DOHH2 (cell line): ENCODE data around the gene NUPR1.
A peak's percentile ranks its signal among the peaks of the same experiment; 100 is the strongest.

ENCODE experiments used
- H3F3A ChIP-seq: fragments of 200-600 bp; sonication (generic), shearing (Covaris generic); 2 replicates; pipeline ENCODE4 v1.6.0; 2016; ENCODE audit warnings: antibody characterized with exemption, mild to moderate bottlenecking; ENCODE audit not compliant: control insufficient read depth, insufficient read depth
- H3K27ac ChIP-seq: fragments of 200-600 bp; sonication (generic); 2 replicates; pipeline ENCODE4 v1.5.1; 2014; ENCODE audit warnings: low read depth, mild to moderate bottlenecking, low read length, moderate library complexity
- H3K27me3 ChIP-seq: fragments of 200-600 bp; sonication (generic); 2 replicates; pipeline ENCODE4 v1.6.1; 2014; ENCODE audit warnings: mild to moderate bottlenecking, low read length, mixed read lengths; ENCODE audit not compliant: control insufficient read depth
- H3K36me3 ChIP-seq: fragments of 200-600 bp; sonication (generic); 2 replicates; pipeline ENCODE4 v1.6.1; 2014; ENCODE audit warnings: mild to moderate bottlenecking, low read length, moderate library complexity, mixed read lengths; ENCODE audit not compliant: control insufficient read depth
- H3K4me1 ChIP-seq: fragments of 200-600 bp; sonication (generic); 2 replicates; pipeline ENCODE4 v1.6.1; 2014; ENCODE audit warnings: mild to moderate bottlenecking, low read length, mixed read lengths; ENCODE audit not compliant: control insufficient read depth
- H3K4me2 ChIP-seq: fragments of 200-600 bp; sonication (generic); 2 replicates; pipeline ENCODE4 v1.6.0; 2014; ENCODE audit warnings: mild to moderate bottlenecking, low read length, moderate library complexity
- H3K4me3 ChIP-seq: fragments of 200-600 bp; sonication (generic); 2 replicates; pipeline ENCODE4 v1.5.1; 2014; ENCODE audit warnings: mild to moderate bottlenecking, low read length, mixed read lengths
- H3K79me2 ChIP-seq: fragments of 200-600 bp; sonication (generic); 2 replicates; pipeline ENCODE4 v1.6.1; 2014; ENCODE audit warnings: mild to moderate bottlenecking, low read length, mixed read lengths; ENCODE audit not compliant: control insufficient read depth
- H3K9me2 ChIP-seq: fragments of 200-600 bp; sonication (generic); replicated peaks from 2 replicates; pipeline ENCODE4 v1.6.1; 2014; ENCODE audit warnings: mild to moderate bottlenecking, low read length, mixed read lengths; ENCODE audit not compliant: control insufficient read depth
- H3K9me3 ChIP-seq: fragments of 200-600 bp; sonication (generic); 2 replicates; pipeline ENCODE4 v1.6.1; 2014; ENCODE audit warnings: antibody characterized with exemption, low read length, mixed read lengths; ENCODE audit not compliant: control insufficient read depth, insufficient read depth
- H4K20me1 ChIP-seq: fragments of 200-600 bp; sonication (generic); 2 replicates; pipeline ENCODE4 v1.6.0; 2014; ENCODE audit warnings: low read depth, mild to moderate bottlenecking, antibody characterized with exemption, low read length, moderate library complexity; ENCODE audit not compliant: control insufficient read depth, insufficient read depth
- EZH2phosphoT487 ChIP-seq: fragments of 200-600 bp; sonication (generic); IDR thresholded peaks from 2 replicates; pipeline ENCODE4 v1.6.1; 2017; ENCODE audit warnings: borderline replicate concordance, mild to moderate bottlenecking, antibody characterized with exemption, low read length, moderate library complexity, mixed read lengths
- TF ChIP-seq, protein P1 (sequence below): fragments of 200-600 bp; sonication (generic); IDR thresholded peaks from one replicate; pipeline ENCODE4 v1.5.1; 2014; ENCODE audit warnings: antibody characterized with exemption, mild to moderate bottlenecking, low read depth, low read length; ENCODE audit not compliant: poor library complexity, severe bottlenecking

The NUPR1 gene

DNA sequence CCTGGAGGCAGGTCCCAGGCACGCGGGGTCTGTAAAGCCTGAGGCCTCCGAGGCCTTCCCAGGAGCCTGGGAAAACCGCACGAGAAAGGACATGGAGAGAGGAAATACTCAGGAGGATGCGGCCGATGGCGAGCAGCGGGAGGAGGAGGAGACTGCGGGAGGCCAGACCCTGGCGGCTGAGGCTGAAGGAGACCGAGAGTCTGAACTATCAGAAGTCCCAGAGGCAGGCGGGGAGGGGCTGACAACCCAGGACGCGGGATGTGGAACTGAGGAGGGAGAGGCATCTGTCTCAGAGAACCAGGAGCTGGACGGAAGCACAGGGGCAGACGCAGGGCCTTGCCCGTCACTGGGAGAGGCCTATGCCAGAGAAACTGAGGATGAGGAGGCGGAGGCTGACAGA, 41.9 kb downstream of the NUPR1 start:
- Histone ChIP-seq H3K36me3 (no peaks in the 10 kb centered on the region), H3K9me2 (no peaks in the 10 kb centered on the region), H3K27ac (no peak overlapping the region), H3K4me2 (no peak overlapping the region), H3K79me2 (peaks cover 6% of the 10 kb centered on the region), H3K9me3 (no peaks in the 10 kb centered on the region), H4K20me1 (no peaks in the 10 kb centered on the region), H3K4me1 (peaks cover 27% of the 10 kb centered on the region), H3F3A (no peaks in the 10 kb centered on the region), H3K4me3 (no peak overlapping the region), H3K27me3 (peaks cover 4% of the 10 kb centered on the region)
- TF ChIP-seq EZH2phosphoT487 = no peak
- TF ChIP-seq, protein P1, sequence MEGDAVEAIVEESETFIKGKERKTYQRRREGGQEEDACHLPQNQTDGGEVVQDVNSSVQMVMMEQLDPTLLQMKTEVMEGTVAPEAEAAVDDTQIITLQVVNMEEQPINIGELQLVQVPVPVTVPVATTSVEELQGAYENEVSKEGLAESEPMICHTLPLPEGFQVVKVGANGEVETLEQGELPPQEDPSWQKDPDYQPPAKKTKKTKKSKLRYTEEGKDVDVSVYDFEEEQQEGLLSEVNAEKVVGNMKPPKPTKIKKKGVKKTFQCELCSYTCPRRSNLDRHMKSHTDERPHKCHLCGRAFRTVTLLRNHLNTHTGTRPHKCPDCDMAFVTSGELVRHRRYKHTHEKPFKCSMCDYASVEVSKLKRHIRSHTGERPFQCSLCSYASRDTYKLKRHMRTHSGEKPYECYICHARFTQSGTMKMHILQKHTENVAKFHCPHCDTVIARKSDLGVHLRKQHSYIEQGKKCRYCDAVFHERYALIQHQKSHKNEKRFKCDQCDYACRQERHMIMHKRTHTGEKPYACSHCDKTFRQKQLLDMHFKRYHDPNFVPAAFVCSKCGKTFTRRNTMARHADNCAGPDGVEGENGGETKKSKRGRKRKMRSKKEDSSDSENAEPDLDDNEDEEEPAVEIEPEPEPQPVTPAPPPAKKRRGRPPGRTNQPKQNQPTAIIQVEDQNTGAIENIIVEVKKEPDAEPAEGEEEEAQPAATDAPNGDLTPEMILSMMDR = no peak

DNA sequence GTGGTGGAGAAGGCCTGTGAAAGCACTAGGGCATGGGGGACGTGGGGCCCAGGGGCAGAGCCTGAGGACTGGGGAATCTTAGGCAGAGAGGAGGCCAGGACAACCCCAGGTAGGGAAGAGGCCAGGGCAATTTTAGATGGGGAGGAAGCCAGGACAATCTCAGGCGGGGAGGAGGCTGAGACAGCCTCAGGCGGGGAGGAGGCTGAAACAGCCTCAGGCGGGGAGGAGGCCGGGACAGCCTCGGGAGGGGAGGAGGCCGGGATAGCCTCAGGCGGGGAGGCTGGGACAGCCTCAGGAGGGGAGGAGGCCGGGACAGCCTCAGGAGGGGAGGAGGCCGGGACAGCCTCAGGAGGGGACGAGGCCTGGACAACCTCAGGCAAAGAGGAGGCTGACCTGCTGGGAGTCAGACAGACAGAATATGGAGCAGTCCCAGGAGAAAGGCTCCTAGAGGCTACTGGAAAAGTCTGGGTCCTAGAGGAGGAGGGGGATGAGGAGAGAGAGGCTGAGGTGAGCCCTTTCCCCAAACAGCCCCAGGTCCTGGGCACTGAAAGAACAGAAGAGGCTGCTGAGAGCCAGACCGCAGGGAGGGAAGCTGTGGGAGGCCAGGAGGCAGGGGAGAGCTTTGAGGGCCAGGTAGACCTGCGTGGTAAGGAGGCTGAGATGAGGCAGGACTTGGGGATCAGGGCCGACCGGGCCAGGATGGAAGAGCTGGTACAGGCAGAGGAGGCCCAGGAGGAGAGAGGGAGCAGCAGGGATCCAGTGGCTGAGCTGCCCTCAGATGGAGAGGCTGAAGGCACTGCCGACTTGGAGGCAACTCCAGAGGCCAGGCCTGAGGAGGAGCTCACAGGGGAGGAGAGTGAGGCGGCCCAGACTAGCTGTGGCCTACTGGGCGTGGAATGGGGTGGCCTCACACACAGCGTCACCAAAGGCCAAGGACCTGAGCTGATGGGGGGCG, 42.7 kb downstream of the NUPR1 start:
- no peak overlapping the region for H3K4me2 ChIP-seq
- H3K79me2 ChIP-seq = peaks cover 11% of the 10 kb centered on the region
- no peaks in the 10 kb centered on the region for H3K36me3 ChIP-seq
- peaks cover 27% of the 10 kb centered on the region for H3K4me1 ChIP-seq
- H3K27me3 ChIP-seq = peaks cover 4% of the 10 kb centered on the region; the same call in 1 of the 2 replicates
- no peak overlapping the region for H3K4me3 ChIP-seq
- no peak overlapping the region for H3K27ac ChIP-seq
- no peaks in the 10 kb centered on the region for H3K9me3 ChIP-seq
- no peak for TF ChIP-seq EZH2phosphoT487
- TF ChIP-seq, protein P1 = no peak
- no peaks in the 10 kb centered on the region for H3K9me2 ChIP-seq
- no peaks in the 10 kb centered on the region for H3F3A ChIP-seq
- H4K20me1 ChIP-seq = no peaks in the 10 kb centered on the region

DNA sequence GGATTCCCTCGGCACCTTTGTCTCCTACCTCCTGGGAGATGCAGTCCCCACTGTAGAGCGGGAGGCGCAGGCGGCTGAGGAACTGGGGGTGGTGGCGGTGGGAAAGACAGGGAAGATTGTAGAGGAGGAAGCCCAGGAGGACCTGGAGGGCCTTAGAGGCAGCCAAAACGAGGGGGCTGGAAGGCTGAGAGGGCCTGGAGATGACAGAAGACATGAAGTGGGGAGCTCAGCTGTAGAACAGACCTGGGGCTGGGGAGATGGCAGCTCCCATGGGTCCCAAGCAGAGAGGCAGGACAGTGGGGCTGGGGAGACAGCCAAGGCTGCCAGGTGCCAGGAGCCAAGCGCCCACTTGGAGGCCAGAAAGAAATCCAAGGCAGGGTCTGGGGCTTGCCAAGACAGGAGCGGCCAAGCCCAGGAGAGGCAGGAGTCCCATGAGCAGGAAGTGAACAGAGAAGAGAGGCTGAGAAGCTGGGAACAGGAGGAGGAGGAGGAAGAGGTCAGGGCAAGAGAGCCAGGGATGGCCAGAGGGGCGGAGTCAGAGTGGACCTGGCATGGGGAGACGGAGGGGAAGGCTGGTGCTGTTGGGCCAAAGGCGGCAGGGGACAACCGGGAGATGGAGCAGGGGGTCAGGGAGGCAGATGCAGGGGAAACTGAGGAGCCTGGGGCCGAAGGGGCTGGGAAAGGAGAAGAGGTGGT, 43.5 kb downstream of the NUPR1 start:
- peak overlapping the region; percentile 70; the same call in 1 of the 2 replicates for H3K4me3 ChIP-seq
- H3K27ac ChIP-seq = peak overlapping the region; percentile 72; the same call in 1 of the 2 replicates
- TF ChIP-seq, protein P1 = no peak
- no peak for TF ChIP-seq EZH2phosphoT487

More for the DNA sequence above, 43.5 kb downstream of the NUPR1 start:
- peak overlapping the region; percentile 89; the same call in 1 of the 2 replicates for H3K4me2 ChIP-seq
- no peaks in the 10 kb centered on the region for H3F3A ChIP-seq
- peaks cover 12% of the 10 kb centered on the region for H3K79me2 ChIP-seq
- no peaks in the 10 kb centered on the region for H3K9me2 ChIP-seq
- no peaks in the 10 kb centered on the region for H4K20me1 ChIP-seq
- H3K27me3 ChIP-seq = peaks cover 4% of the 10 kb centered on the region; the same call in 1 of the 2 replicates
- no peaks in the 10 kb centered on the region for H3K9me3 ChIP-seq
- H3K4me1 ChIP-seq = peaks cover 27% of the 10 kb centered on the region
- H3K36me3 ChIP-seq = no peaks in the 10 kb centered on the region
